ENCODE results near the gene CSH2.

The CSH2 gene

DNA sequence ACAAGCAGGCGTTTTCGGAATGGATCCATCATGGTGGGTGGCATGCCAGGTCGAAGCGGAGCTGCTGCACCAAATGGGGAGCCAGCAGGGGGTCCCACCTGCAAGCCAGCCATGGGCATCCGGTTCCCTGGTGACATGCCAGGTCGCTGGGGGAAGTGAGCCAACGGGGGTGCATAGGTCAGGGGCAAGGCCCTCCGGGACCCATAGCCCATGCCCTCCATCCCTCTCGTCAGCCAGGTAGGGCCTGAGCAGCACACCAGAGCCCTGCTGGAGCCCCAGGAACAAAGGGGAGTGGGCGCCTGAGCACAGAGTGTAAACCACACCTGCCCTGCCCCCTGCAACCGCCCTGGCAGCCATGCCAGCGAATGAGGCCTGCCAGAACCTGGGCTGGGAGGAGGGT lies 36.0 kb downstream of the CSH2 start:
- H3K4me1 ChIP-seq (ENCODE audit: control insufficient read depth, insufficient read depth, low read length) = peaks cover 12% of the 10 kb centered on the region
- no peaks in the 10 kb centered on the region for H3K9me3 ChIP-seq (ENCODE audit: control insufficient read depth, insufficient read depth, low read length)
- no peak overlapping the region for H3K4me3 ChIP-seq (ENCODE audit: low read depth, low read length)
- H3K27me3 ChIP-seq (ENCODE audit: control insufficient read depth, insufficient read depth, low read length) = no peaks in the 10 kb centered on the region
- H3K36me3 ChIP-seq (ENCODE audit: control insufficient read depth, insufficient read depth, low read length) = peaks cover 22% of the 10 kb centered on the region
- H3K9ac ChIP-seq (ENCODE audit: low read depth, low read length) = no peak overlapping the region

DNA sequence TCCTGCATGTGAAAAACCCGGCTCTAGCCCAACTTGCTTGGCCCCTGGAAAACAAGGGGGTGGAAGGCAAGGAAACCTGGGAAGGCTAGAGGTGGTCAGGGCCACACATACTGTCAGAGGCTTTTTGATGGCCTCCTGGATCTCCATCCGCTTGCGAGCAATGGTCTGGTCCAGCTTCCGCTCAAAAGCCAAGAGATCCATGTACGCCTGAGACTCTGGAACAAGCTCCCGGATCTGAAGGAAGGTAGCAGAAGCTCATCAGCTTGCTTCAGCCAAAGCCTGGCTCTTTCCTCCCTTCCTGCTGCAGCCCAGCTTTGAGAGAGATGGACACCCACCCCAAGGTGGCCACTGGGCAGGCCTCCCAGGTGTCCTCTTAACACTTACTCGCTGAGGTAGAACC lies 36.7 kb downstream of the CSH2 start:
- H3K36me3 ChIP-seq (ENCODE audit: control insufficient read depth, insufficient read depth, low read length) = peaks cover 27% of the 10 kb centered on the region
- H3K4me3 ChIP-seq (ENCODE audit: low read depth, low read length) = no peak overlapping the region
- H3K27me3 ChIP-seq (ENCODE audit: control insufficient read depth, insufficient read depth, low read length) = no peaks in the 10 kb centered on the region
- peaks cover 12% of the 10 kb centered on the region for H3K4me1 ChIP-seq (ENCODE audit: control insufficient read depth, insufficient read depth, low read length)
- no peak overlapping the region for H3K9ac ChIP-seq (ENCODE audit: low read depth, low read length)
- H3K9me3 ChIP-seq (ENCODE audit: control insufficient read depth, insufficient read depth, low read length) = no peaks in the 10 kb centered on the region

- H3K9ac ChIP-seq (ENCODE audit: low read depth, low read length) = no peak overlapping the region
- H3K36me3 ChIP-seq (ENCODE audit: control insufficient read depth, insufficient read depth, low read length) = peaks cover 43% of the 10 kb centered on the region
- H3K27me3 ChIP-seq (ENCODE audit: control insufficient read depth, insufficient read depth, low read length) = no peaks in the 10 kb centered on the region
- H3K4me1 ChIP-seq (ENCODE audit: control insufficient read depth, insufficient read depth, low read length) = peaks cover 8% of the 10 kb centered on the region
- H3K9me3 ChIP-seq (ENCODE audit: control insufficient read depth, insufficient read depth, low read length) = no peaks in the 10 kb centered on the region
- no peak overlapping the region for H3K4me3 ChIP-seq (ENCODE audit: low read depth, low read length)
These were observed 38.2 kb downstream of the CSH2 start for GRCh38 chr17:63835167-63835720.

DNA sequence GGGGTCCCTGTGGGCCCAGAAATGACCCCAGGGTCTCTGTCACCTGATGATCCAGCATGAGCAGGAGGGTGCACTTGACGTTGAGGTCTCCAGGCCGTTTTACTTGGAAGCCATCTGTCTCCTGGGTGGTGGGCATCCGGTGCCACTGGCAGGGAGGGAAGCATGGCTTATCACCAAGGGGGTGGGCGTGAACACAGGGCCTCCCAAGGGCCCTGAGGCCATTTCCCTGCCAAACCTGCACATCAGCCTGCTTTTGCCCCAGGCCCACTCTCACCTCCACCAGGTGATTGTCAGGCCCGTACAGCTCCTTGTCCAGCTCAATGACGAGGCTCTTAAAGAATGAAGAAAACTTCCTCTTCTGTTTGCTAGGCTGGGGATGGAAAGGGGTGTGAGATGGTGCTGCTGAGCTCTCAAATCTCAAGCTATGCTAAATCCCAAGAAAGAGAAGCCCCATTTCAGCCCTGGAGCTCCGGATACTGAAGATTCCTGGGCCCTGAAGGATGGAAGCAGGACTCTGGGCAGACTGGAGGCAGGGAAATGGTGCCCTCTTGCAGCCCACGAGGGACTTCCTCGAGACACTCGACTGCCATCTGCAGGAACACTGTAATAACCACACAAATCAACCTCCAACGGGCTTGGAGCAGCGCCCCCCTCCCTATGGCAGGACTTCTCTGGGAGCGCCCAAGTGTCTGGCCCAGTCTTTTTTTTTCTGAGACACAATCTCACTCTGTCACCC lies 38.9 kb downstream of the CSH2 start:
- no peak overlapping the region for H3K4me3 ChIP-seq (ENCODE audit: low read depth, low read length)
- H3K36me3 ChIP-seq (ENCODE audit: control insufficient read depth, insufficient read depth, low read length) = peaks cover 49% of the 10 kb centered on the region
- no peaks in the 10 kb centered on the region for H3K27me3 ChIP-seq (ENCODE audit: control insufficient read depth, insufficient read depth, low read length)
- no peaks in the 10 kb centered on the region for H3K9me3 ChIP-seq (ENCODE audit: control insufficient read depth, insufficient read depth, low read length)
- no peak overlapping the region for H3K9ac ChIP-seq (ENCODE audit: low read depth, low read length)
- H3K4me1 ChIP-seq (ENCODE audit: control insufficient read depth, insufficient read depth, low read length) = peaks cover 8% of the 10 kb centered on the region

DNA sequence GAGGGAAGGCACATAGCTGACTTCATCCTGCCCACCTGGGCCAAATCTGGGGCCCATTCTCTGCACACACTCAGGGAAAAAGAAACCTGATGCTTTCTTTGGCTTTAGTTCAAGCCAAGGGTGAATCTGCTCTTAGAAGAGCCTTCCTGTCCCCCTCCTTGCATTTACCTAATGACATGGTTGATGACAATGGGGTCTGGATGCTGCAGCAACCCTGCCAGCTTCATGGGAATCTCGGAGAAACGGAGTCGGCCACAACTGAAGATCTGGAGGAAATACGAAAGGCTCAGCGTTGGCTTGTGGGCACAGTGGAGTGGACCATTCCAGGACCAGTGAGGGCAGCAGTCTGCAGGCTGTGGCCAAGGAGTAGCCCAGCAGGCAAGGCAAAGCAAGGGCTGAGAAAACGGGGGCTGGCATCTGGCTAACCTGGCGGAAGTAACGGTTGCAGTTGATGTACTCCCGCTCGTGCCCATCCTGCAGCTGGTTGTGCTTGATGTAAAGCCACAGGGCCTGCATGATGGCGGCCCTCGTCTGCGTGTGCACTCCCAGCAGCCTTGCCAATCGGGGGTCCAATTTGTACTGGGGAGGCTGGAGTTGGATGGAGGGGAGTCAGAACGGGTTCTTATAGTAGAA lies 39.6 kb downstream of the CSH2 start:
- H3K9ac ChIP-seq (ENCODE audit: low read depth, low read length) = no peak overlapping the region

GRCh38 chr17:63833026-63833740 lies 40.3 kb downstream of the CSH2 start:
- no peak overlapping the region for H3K9ac ChIP-seq (ENCODE audit: low read depth, low read length)
- no peaks in the 10 kb centered on the region for H3K27me3 ChIP-seq (ENCODE audit: control insufficient read depth, insufficient read depth, low read length)
- H3K9me3 ChIP-seq (ENCODE audit: control insufficient read depth, insufficient read depth, low read length) = no peaks in the 10 kb centered on the region
- H3K36me3 ChIP-seq (ENCODE audit: control insufficient read depth, insufficient read depth, low read length) = peaks cover 52% of the 10 kb centered on the region
- H3K4me3 ChIP-seq (ENCODE audit: low read depth, low read length) = no peak overlapping the region
- peaks cover 4% of the 10 kb centered on the region for H3K4me1 ChIP-seq (ENCODE audit: control insufficient read depth, insufficient read depth, low read length)

More for the DNA sequence above, 39.6 kb downstream of the CSH2 start:
- peaks cover 6% of the 10 kb centered on the region for H3K4me1 ChIP-seq (ENCODE audit: control insufficient read depth, insufficient read depth, low read length)
- no peaks in the 10 kb centered on the region for H3K27me3 ChIP-seq (ENCODE audit: control insufficient read depth, insufficient read depth, low read length)
- no peak overlapping the region for H3K4me3 ChIP-seq (ENCODE audit: low read depth, low read length)
- H3K36me3 ChIP-seq (ENCODE audit: control insufficient read depth, insufficient read depth, low read length) = peaks cover 52% of the 10 kb centered on the region
- H3K9me3 ChIP-seq (ENCODE audit: control insufficient read depth, insufficient read depth, low read length) = no peaks in the 10 kb centered on the region

DNA sequence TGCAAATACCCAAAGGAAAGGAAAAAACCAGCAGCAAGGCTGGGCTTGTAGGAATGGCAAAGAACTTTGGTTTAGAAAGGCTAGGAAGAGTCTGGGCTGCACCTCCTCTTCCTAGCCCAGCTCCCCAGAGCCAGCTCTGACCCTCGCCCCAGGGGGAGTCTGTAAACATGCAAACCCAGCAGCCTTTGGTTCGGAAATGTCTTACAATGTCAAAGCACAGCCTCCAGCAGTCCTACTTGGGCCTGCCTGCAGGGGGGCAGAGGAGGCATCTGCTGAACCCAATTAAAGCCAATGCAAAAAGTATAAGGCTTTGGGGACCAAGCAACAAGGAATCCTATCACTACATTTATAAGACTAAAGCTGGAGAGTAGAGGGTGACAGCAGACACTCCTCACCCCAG lies 41.0 kb downstream of the CSH2 start:
- Histone ChIP-seq H3K9me3 (ENCODE audit: control insufficient read depth, insufficient read depth, low read length) (no peaks in the 10 kb centered on the region), H3K9ac (ENCODE audit: low read depth, low read length) (no peak overlapping the region), H3K4me3 (ENCODE audit: low read depth, low read length) (no peak overlapping the region), H3K36me3 (ENCODE audit: control insufficient read depth, insufficient read depth, low read length) (peaks cover 52% of the 10 kb centered on the region), H3K27me3 (ENCODE audit: control insufficient read depth, insufficient read depth, low read length) (no peaks in the 10 kb centered on the region), H3K4me1 (ENCODE audit: control insufficient read depth, insufficient read depth, low read length) (peaks cover 3% of the 10 kb centered on the region)

DNA sequence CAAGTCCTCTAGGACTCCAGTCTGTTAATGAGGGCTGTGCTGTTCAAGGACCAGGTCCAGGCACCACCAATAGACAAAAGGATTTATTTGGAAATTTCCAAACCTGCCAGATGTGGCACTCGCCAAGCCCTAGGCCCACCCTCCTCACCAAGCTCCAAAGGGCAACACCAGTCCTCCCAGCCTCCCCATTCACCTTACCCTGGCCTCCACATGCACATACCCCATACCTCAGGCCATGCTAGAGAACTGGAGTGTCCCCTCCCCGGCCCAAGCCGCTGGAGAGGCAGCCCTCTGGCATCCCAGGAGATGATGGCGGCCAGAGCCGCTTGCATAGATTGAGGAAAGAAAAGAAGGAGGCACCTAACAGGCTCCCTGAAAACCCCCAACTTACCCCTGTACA lies 41.5 kb downstream of the CSH2 start:
- Histone ChIP-seq H3K9ac (ENCODE audit: low read depth, low read length) (no peak overlapping the region), H3K9me3 (ENCODE audit: control insufficient read depth, insufficient read depth, low read length) (no peaks in the 10 kb centered on the region), H3K36me3 (ENCODE audit: control insufficient read depth, insufficient read depth, low read length) (peaks cover 52% of the 10 kb centered on the region), H3K27me3 (ENCODE audit: control insufficient read depth, insufficient read depth, low read length) (no peaks in the 10 kb centered on the region), H3K4me3 (ENCODE audit: low read depth, low read length) (no peak overlapping the region), H3K4me1 (ENCODE audit: control insufficient read depth, insufficient read depth, low read length) (peaks cover 3% of the 10 kb centered on the region)

- peaks cover 50% of the 10 kb centered on the region for H3K36me3 ChIP-seq (ENCODE audit: control insufficient read depth, insufficient read depth, low read length)
- no peaks in the 10 kb centered on the region for H3K27me3 ChIP-seq (ENCODE audit: control insufficient read depth, insufficient read depth, low read length)
- H3K9me3 ChIP-seq (ENCODE audit: control insufficient read depth, insufficient read depth, low read length) = no peaks in the 10 kb centered on the region
- H3K4me1 ChIP-seq (ENCODE audit: control insufficient read depth, insufficient read depth, low read length) = peaks cover 3% of the 10 kb centered on the region
- H3K9ac ChIP-seq (ENCODE audit: low read depth, low read length) = no peak overlapping the region
- no peak overlapping the region for H3K4me3 ChIP-seq (ENCODE audit: low read depth, low read length)
These were observed 42.0 kb downstream of the CSH2 start for GRCh38 chr17:63831505-63831904.

DNA sequence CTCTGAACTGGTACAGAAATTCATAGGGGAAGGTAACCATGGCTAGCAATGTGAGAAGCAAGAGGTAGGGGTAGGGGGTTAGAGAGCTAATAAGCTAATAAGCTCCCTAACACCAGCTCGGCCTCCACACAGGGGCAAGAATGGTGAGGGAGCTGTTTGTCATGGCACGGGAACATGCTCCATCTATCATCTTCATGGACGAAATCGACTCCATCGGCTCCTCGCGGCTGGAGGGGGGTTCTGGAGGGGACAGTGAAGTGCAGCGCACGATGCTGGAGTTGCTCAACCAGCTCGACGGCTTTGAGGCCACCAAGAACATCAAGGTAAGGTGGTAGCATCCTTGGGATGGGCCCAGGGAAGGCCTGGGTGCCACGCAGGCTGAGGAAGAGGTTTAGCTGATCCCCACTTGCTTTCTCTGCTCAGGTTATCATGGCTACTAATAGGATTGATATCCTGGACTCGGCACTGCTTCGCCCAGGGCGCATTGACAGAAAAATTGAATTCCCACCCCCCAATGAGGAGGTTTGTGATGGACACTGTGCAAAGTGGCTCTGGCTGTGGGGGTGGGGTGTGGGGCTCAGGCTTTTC lies 42.5 kb downstream of the CSH2 start:
- no peak overlapping the region for H3K9ac ChIP-seq (ENCODE audit: low read depth, low read length)
- peaks cover 50% of the 10 kb centered on the region for H3K36me3 ChIP-seq (ENCODE audit: control insufficient read depth, insufficient read depth, low read length)
- H3K4me3 ChIP-seq (ENCODE audit: low read depth, low read length) = no peak overlapping the region
- peaks cover 3% of the 10 kb centered on the region for H3K4me1 ChIP-seq (ENCODE audit: control insufficient read depth, insufficient read depth, low read length)
- H3K9me3 ChIP-seq (ENCODE audit: control insufficient read depth, insufficient read depth, low read length) = no peaks in the 10 kb centered on the region
- H3K27me3 ChIP-seq (ENCODE audit: control insufficient read depth, insufficient read depth, low read length) = no peaks in the 10 kb centered on the region

DNA sequence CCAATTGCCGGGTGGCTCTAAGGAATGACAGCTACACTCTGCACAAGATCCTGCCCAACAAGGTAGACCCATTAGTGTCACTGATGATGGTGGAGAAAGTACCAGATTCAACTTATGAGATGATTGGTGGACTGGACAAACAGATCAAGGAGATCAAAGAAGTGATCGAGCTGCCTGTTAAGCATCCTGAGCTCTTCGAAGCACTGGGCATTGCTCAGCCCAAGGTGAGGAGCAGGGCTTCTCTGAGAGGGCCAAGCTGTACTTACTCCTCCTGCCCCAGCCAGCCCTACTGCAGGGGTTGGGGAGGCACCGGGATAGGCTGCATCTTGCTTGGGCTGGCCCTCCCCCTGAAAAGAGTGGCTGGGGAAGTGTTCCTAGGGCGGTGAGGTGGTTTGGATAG lies 43.2 kb downstream of the CSH2 start:
- Histone ChIP-seq H3K27me3 (ENCODE audit: control insufficient read depth, insufficient read depth, low read length) (no peaks in the 10 kb centered on the region), H3K4me1 (ENCODE audit: control insufficient read depth, insufficient read depth, low read length) (peaks cover 3% of the 10 kb centered on the region), H3K36me3 (ENCODE audit: control insufficient read depth, insufficient read depth, low read length) (peaks cover 54% of the 10 kb centered on the region), H3K9ac (ENCODE audit: low read depth, low read length) (no peak overlapping the region), H3K9me3 (ENCODE audit: control insufficient read depth, insufficient read depth, low read length) (no peaks in the 10 kb centered on the region), H3K4me3 (ENCODE audit: low read depth, low read length) (no peak overlapping the region)

Measured in iPS-15b (cell line).